ENCODE data around the gene DCUN1D4.

- TF ChIP-seq EZH2phosphoT487 (IDR thresholded peaks at IDR 0.05; ENCODE audit: borderline replicate concordance, low read length) (no peak), CTCF (IDR thresholded peaks at IDR 0.05; ENCODE audit: low read depth, low read length, poor library complexity, severe bottlenecking) (peak; percentile 84)
Measured at GRCh38 chr4:51895816-51896408, 53.0 kb downstream of the DCUN1D4 start.
